ENCODE data around the gene CRB3.

GRCh38 chr19:6491802-6492592, 27.9 kb downstream of the CRB3 start:
- no peak for TF ChIP-seq YY1 (IDR thresholded peaks at IDR 0.05; ENCODE audit: insufficient read depth, insufficient read length)
- no peak for TF ChIP-seq ZNF274 (IDR thresholded peaks at IDR 0.05; ENCODE audit: low read depth, low read length)
